Stimulated activated CD4-positive, alpha-beta T cell treated with anti-CD3 and anti-CD28 coated beads, Interleukin-1b, Interleukin-23, amount 100 ng/mL, for 48 hours (primary cell): ENCODE results near the gene HTR2B.
A peak's percentile ranks its signal among the peaks of the same experiment; 100 is the strongest.
"Not testable (repeated sequence)": the region's sequence is repeated elsewhere in the genome, so short reads cannot be mapped to it uniquely, and the experiment has no call there.

Experiments used
- DNase-seq: peaks from one replicate; pipeline ENCODE4 v3.0.0-alpha.2; 2020

Gene HTR2B

DNA sequence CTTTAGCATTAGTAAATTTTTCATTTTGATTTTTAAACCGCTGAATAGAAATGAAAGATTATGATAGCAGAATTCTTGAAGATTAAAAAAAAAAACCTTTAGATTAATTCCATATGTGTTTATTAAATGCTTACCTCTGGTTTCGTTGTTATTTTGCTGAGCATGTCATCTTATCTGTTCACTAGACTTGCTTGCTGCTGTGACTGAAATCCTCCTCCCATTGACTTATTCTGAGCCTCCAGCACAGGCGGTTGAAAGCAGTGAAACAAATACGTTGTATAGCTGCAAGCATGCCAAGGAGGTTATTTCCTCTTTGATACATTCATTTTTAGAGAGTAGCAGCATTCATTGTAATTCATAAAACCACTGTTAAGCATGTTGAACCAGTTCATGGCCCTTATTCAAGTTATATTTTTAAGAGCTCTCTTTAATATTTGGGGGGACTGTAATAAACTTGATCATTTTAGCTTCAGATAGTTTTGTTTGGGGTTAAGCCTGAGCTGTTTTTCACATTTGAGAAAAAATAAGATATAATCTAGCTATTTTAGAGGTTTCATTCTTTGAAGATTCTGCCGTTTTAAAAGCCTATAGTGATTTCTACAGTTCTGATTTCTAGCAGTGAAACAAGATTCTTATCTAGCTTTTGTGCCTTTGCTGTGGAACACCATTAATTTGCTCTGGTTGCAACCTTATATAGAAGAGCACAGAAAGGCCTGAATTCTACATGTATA, at the start of gene HTR2B:
Gene HTR2B (minus strand): TSS at position 205 of the 731 bp plus-strand sequence. CDS start 1,278 bp downstream, outside the sequence.
- DNase-seq, result peak; percentile 23

- DNase-seq, result no peak
Observed at GRCh38 chr2:231174211-231174651, 49.4 kb upstream of the HTR2B start.

DNA sequence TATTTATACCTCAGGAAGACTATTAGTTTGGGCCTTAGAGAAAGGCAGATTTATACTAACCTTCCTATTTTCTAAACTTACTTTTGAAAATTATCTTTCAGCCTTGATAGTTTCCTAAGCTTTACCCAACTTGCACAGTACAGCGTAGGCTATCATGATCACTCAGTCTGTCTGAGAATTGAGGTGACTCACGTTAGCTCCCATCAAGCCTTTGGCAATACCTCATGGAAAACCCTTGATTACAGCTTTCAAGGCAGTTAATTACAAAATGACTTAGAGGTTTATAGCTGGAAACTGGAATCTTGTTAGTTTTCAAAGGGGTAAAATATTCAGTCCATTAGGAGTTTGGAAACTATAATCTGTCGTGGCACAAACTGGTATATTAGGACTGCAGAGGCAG, 47.2 kb upstream of the HTR2B start:
- no peak for DNase-seq

- no peak for DNase-seq
Observed at GRCh38 chr2:231170055-231170454, 45.2 kb upstream of the HTR2B start.

DNA sequence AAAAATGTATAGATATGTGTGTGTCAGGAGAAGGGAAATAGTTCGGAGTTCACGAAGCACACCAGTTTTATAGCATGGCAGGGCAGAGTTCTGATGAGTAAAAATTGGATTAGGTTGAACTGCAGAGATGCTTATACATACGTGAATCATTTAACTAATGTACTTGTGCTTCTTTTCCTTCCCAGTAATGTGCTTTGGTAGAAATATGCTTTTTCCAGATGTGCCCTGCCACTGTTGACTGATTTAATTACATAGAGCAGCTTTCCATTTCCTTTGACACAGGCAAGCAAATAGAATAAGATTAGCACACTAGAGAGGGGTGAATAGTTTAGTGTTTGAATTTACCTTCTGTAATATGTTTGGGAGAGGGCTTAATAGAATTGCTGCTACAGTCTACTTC, 44.6 kb upstream of the HTR2B start:
- DNase-seq, result no peak

GRCh38 chr2:231168460-231169139, 43.8 kb upstream of the HTR2B start:
- no peak for DNase-seq

DNA sequence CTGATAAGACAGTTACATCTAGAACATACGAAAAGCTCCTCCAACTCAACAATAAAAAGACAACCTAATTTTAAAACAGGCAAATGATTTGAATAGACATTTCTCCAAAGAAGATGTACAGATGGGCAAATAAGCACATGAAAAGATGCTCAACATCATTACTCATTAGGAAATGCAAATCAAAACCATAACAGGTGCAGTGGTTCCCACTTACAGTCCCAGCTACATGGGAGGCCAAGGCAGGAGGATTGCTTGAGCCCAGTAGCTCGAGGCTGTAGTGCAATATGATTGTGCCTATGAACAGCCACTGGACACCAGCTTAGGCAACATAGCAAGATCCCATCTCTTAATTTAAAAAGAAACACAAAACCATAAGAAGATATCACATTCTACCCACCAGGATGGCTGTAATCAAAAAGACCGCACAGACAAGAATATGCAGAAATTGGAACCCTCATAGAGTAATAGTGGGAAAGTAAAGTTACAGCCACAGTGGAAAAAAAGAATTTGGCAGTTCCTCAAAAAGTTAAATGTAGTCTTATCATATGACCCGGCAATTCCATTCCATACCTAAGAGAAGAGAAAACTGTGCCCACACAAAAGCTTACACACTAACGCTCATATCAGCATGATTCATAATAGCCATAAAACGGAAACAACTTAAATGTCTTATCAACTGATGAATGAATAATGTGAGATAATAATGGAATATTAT, 43.1 kb upstream of the HTR2B start:
- DNase-seq, result no peak

- no peak for DNase-seq
Observed at GRCh38 chr2:231163414-231164095, 38.7 kb upstream of the HTR2B start.

GRCh38 chr2:231163011-231163410, 38.2 kb upstream of the HTR2B start:
- no peak for DNase-seq

DNA sequence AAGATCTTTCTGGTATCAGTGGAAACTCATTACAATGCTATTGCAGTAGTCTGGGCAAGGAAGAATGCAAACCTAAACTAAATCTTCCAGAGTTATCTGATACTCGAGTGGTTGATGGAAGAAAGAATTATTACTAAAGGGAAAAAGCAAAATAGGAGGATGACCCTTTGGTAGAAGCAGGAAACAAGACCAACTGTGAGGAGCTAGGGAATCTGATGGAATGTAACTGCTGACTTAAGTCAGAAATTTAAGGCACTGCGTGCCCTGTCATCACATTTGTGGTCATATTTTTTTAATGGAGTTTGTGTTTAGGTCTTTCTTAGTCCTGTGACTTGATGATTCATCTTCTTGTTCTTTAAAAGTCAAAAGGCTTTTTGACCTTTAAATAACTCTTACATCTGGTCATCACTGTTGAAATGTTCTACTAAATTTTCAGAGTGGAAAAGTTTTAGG, 37.1 kb upstream of the HTR2B start:
- DNase-seq, result no peak

DNA sequence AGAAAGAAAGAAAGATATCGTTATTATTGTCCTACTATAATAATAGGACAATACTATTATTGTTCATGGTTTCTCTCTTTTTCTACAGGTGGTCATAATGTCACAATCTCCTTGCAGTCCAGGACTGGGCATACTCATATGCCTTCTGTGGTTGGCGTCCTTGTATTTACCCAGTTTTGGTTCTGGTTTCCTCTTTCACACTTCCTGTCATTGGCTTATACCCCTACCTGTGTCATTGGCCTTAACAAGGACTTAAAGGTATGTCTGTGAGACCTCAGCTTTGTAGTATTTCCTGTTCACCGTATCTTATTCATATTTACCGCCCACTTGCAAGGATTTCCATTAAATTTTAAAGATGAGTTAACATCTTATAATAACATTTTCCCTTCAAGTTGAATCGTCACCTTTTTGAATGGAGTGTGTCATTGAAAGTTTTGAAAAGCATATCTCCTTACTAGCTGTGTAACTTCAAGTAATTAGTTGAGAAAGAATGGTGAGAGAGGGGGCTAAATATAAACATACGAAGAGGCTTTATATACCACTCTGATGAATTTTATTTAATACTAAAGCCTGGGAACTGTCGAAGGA, 36.5 kb upstream of the HTR2B start:
- no peak for DNase-seq

DNA sequence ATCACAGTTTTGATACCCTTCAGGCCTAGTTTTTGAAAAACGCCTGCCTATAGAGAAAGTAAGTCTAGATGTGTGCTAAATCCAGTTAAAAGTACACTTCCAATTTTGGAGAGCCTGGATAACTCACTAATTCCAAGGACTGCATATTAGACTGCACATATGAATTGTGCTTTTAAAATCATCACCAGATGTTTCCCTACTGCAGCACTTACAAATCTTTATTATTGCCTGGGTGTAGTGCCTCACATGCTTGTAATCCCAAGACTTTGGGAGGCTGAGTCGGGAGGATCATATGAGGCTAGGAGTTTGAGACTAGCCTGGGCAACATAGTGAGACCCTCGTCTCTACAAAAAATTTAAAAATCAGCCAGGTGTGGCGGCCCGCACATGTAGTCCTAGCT, 35.9 kb upstream of the HTR2B start:
- DNase-seq, result no peak

DNA sequence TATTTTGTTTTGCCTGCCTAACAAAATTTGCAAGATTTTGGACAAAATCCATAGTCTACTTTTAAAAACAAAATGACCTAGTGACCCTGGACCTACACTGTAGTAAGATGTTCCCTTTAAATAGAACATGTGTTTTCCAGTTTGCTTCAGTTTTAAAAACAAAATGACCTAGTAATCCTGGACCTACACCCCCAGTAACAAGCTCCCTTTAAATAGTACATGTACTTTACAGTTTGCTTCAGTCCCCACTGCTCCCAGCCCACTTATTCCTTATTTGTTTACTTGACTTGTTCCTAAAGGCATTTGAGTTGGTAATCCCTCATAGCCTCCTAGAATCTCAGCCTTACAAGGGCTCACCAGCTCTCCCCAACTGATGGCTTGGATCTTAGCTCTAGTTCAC, 34.5 kb upstream of the HTR2B start:
- DNase-seq, result no peak

GRCh38 chr2:231152800-231153557, 28.1 kb upstream of the HTR2B start:
- no peak for DNase-seq

GRCh38 chr2:231146665-231147064, 21.8 kb upstream of the HTR2B start:
- no peak for DNase-seq

GRCh38 chr2:231144896-231145295, 20.1 kb upstream of the HTR2B start:
- no peak for DNase-seq

DNA sequence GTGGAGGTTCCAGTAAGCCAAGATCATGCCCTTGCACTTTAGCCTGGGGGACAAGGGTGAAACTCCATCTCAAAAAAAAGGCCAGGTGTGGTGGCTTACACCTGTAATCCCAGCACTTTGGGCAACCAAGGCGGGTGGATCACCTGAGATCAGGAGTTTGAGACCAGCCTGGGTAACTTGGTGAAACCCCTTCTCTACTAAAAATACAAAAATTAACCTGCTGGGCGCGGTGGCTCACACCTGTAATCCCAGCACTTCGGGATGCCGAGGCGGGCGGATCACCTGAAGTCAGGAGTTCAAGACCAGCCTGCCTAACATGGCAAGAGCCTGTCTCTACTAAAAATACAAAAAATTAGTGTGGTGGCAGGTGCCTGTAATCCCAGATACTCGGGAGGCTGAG, 16.0 kb upstream of the HTR2B start:
- DNase-seq, result not testable (repeated sequence)

GRCh38 chr2:231139796-231140195, 15.0 kb upstream of the HTR2B start:
- no peak for DNase-seq

- no peak for DNase-seq
Observed at GRCh38 chr2:231138699-231139098, 13.9 kb upstream of the HTR2B start.

DNA sequence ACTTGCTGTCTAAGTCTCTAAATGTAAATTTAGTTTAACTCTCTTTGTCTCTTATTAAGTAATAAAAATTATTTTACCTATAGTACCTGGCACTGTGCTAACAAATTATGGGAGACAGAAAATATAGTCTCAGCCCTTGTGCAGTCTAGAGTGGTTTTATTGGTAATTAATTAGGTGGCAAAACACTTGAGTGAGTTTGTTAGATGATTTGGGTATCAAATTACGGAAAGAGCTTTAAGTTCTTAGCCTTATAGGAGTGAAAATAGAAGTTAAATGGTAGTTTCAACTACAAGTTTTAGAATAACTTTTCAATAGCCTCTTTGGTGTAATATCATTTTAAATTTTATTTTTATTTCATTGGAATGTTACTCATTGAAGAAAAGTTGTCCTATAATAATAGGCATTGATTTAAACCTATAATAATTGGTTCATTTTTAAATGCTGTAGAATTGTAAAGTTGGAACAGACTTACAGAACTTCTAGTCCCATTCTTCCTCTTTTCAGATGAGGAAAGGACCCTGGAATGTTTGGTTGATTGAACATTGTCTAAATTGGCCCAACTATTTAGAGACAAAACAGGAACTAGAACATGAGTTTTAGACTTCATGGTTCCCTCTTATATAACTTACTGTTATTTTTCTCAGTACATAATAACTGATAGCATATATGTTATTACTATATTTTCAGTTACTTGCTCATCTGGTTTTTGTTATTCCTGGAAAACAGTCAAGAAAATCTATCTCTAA, 10.2 kb upstream of the HTR2B start:
- DNase-seq, result no peak
